ENCODE results near the gene SYNJ2. TPM values are rescaled to one million over a fixed set of nuclear protein-coding genes. Genes with fewer than 3 reads are reported as not detected.

The SYNJ2 gene
- total and polyA plus RNA-seq, 2 experiments from 2014 or later: 2.8 to 5.6 TPM

DNA sequence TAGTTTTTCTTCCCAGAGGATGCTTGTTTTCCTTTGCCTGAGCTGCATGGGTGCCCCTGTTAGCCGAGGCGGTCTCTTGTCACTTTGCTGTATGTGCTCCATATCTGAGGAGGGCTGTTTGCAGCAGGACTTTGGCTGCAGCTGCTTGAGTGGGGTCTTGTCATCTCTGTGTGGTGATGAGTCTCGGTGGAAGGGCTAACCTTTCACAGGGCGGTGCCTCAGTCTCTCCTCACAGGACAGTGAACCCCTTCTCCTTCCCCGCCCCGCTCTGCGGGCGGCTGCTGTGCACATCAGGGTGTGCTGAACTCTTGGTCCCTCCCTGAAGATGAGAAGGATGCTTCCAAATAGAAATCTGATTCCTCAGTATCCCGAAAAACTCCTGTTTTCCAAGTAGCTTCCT, 75.1 kb downstream of the SYNJ2 start:
- no peak overlapping the region for H3K4me2 ChIP-seq
- peaks cover 6% of the 10 kb centered on the region for H3K4me1 Mint-ChIP-seq
- no peaks in the 10 kb centered on the region for H3K27me3 ChIP-seq (ENCODE audit: insufficient read depth)

More for the DNA sequence above, 75.1 kb downstream of the SYNJ2 start:
- Mint-ChIP-seq H3K36me3 (ENCODE audit: low read depth) (peaks cover under 1% of the 10 kb centered on the region; the same call in 1 of the 3 replicates), H3K9me3 (no peaks in the 10 kb centered on the region), H3K27ac (no peak overlapping the region), H3K4me3 (no peak overlapping the region), H3K27me3 (ENCODE audit: insufficient read depth, low read depth, poor library complexity) (peaks cover 5% of the 10 kb centered on the region)
- Histone ChIP-seq H3K79me2 (replicated peaks; ENCODE audit: insufficient read depth) (no peaks in the 10 kb centered on the region), H3K27ac (ENCODE audit: low read depth) (no peak overlapping the region), H3F3A (replicated peaks; ENCODE audit: low read depth) (no peaks in the 10 kb centered on the region), H3K4me3 (no peak overlapping the region), H3K4me1 (ENCODE audit: insufficient read depth) (no peaks in the 10 kb centered on the region), H3K36me3 (ENCODE audit: insufficient read depth) (no peaks in the 10 kb centered on the region), H4K20me1 (replicated peaks; ENCODE audit: insufficient read depth) (no peaks in the 10 kb centered on the region), H2AFZ (no peak overlapping the region), H3K9me2 (ENCODE audit: insufficient read depth) (no peaks in the 10 kb centered on the region)
- TF ChIP-seq STAT1 (IDR thresholded peaks at IDR 0.05; ENCODE audit: unreplicated experiment) (no peak), EZH2phosphoT487 (IDR thresholded peaks at IDR 0.05; ENCODE audit: unreplicated experiment) (no peak), CREB1 (CRISPR knock-in tag; IDR thresholded peaks at IDR 0.05; ENCODE audit: low read depth) (no peak), JUNB (IDR thresholded peaks at IDR 0.05; ENCODE audit: unreplicated experiment) (no peak), ZNF114 (CRISPR knock-in tag; IDR thresholded peaks at IDR 0.05) (no peak), ZNF331 (CRISPR knock-in tag; IDR thresholded peaks at IDR 0.05; ENCODE audit: low read depth) (no peak), NANOG (IDR thresholded peaks at IDR 0.05; ENCODE audit: borderline replicate concordance) (no peak), EZH2 (IDR thresholded peaks at IDR 0.05; ENCODE audit: low read depth, unreplicated experiment) (no peak), POLR2AphosphoS5 (IDR thresholded peaks at IDR 0.05; ENCODE audit: low read depth) (no peak)
- TF ChIP-seq, protein P1, sequence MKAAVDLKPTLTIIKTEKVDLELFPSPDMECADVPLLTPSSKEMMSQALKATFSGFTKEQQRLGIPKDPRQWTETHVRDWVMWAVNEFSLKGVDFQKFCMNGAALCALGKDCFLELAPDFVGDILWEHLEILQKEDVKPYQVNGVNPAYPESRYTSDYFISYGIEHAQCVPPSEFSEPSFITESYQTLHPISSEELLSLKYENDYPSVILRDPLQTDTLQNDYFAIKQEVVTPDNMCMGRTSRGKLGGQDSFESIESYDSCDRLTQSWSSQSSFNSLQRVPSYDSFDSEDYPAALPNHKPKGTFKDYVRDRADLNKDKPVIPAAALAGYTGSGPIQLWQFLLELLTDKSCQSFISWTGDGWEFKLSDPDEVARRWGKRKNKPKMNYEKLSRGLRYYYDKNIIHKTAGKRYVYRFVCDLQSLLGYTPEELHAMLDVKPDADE (IDR thresholded peaks at IDR 0.05): no peak
- TF ChIP-seq, protein P2, sequence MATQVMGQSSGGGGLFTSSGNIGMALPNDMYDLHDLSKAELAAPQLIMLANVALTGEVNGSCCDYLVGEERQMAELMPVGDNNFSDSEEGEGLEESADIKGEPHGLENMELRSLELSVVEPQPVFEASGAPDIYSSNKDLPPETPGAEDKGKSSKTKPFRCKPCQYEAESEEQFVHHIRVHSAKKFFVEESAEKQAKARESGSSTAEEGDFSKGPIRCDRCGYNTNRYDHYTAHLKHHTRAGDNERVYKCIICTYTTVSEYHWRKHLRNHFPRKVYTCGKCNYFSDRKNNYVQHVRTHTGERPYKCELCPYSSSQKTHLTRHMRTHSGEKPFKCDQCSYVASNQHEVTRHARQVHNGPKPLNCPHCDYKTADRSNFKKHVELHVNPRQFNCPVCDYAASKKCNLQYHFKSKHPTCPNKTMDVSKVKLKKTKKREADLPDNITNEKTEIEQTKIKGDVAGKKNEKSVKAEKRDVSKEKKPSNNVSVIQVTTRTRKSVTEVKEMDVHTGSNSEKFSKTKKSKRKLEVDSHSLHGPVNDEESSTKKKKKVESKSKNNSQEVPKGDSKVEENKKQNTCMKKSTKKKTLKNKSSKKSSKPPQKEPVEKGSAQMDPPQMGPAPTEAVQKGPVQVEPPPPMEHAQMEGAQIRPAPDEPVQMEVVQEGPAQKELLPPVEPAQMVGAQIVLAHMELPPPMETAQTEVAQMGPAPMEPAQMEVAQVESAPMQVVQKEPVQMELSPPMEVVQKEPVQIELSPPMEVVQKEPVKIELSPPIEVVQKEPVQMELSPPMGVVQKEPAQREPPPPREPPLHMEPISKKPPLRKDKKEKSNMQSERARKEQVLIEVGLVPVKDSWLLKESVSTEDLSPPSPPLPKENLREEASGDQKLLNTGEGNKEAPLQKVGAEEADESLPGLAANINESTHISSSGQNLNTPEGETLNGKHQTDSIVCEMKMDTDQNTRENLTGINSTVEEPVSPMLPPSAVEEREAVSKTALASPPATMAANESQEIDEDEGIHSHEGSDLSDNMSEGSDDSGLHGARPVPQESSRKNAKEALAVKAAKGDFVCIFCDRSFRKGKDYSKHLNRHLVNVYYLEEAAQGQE (IDR thresholded peaks at IDR 0.05; ENCODE audit: unreplicated experiment): no peak
- TF ChIP-seq, protein P3, sequence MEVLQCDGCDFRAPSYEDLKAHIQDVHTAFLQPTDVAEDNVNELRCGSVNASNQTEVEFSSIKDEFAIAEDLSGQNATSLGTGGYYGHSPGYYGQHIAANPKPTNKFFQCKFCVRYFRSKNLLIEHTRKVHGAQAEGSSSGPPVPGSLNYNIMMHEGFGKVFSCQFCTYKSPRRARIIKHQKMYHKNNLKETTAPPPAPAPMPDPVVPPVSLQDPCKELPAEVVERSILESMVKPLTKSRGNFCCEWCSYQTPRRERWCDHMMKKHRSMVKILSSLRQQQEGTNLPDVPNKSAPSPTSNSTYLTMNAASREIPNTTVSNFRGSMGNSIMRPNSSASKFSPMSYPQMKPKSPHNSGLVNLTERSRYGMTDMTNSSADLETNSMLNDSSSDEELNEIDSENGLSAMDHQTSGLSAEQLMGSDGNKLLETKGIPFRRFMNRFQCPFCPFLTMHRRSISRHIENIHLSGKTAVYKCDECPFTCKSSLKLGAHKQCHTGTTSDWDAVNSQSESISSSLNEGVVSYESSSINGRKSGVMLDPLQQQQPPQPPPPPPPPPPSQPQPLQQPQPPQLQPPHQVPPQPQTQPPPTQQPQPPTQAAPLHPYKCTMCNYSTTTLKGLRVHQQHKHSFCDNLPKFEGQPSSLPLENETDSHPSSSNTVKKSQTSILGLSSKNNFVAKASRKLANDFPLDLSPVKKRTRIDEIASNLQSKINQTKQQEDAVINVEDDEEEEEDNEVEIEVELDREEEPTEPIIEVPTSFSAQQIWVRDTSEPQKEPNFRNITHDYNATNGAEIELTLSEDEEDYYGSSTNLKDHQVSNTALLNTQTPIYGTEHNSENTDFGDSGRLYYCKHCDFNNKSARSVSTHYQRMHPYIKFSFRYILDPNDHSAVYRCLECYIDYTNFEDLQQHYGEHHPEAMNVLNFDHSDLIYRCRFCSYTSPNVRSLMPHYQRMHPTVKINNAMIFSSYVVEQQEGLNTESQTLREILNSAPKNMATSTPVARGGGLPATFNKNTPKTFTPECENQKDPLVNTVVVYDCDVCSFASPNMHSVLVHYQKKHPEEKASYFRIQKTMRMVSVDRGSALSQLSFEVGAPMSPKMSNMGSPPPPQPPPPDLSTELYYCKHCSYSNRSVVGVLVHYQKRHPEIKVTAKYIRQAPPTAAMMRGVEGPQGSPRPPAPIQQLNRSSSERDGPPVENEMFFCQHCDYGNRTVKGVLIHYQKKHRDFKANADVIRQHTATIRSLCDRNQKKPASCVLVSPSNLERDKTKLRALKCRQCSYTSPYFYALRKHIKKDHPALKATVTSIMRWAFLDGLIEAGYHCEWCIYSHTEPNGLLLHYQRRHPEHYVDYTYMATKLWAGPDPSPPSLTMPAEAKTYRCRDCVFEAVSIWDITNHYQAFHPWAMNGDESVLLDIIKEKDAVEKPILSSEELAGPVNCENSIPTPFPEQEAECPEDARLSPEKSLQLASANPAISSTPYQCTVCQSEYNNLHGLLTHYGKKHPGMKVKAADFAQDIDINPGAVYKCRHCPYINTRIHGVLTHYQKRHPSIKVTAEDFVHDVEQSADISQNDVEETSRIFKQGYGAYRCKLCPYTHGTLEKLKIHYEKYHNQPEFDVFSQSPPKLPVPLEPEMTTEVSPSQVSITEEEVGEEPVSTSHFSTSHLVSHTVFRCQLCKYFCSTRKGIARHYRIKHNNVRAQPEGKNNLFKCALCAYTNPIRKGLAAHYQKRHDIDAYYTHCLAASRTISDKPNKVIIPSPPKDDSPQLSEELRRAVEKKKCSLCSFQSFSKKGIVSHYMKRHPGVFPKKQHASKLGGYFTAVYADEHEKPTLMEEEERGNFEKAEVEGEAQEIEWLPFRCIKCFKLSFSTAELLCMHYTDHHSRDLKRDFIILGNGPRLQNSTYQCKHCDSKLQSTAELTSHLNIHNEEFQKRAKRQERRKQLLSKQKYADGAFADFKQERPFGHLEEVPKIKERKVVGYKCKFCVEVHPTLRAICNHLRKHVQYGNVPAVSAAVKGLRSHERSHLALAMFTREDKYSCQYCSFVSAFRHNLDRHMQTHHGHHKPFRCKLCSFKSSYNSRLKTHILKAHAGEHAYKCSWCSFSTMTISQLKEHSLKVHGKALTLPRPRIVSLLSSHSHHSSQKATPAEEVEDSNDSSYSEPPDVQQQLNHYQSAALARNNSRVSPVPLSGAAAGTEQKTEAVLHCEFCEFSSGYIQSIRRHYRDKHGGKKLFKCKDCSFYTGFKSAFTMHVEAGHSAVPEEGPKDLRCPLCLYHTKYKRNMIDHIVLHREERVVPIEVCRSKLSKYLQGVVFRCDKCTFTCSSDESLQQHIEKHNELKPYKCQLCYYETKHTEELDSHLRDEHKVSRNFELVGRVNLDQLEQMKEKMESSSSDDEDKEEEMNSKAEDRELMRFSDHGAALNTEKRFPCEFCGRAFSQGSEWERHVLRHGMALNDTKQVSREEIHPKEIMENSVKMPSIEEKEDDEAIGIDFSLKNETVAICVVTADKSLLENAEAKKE (CRISPR knock-in tag; IDR thresholded peaks at IDR 0.05): no peak
- TF ChIP-seq, protein P4, sequence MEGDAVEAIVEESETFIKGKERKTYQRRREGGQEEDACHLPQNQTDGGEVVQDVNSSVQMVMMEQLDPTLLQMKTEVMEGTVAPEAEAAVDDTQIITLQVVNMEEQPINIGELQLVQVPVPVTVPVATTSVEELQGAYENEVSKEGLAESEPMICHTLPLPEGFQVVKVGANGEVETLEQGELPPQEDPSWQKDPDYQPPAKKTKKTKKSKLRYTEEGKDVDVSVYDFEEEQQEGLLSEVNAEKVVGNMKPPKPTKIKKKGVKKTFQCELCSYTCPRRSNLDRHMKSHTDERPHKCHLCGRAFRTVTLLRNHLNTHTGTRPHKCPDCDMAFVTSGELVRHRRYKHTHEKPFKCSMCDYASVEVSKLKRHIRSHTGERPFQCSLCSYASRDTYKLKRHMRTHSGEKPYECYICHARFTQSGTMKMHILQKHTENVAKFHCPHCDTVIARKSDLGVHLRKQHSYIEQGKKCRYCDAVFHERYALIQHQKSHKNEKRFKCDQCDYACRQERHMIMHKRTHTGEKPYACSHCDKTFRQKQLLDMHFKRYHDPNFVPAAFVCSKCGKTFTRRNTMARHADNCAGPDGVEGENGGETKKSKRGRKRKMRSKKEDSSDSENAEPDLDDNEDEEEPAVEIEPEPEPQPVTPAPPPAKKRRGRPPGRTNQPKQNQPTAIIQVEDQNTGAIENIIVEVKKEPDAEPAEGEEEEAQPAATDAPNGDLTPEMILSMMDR (conservative IDR thresholded peaks at IDR 0.05; ENCODE audit: low read depth in 2 of 2): no peak
- DNase-seq (ENCODE audit: low spot score) (no peak), ATAC-seq (no peak)

Measured in GM23338 (cell line).